ENCODE measurements around the gene CYP27C1.

- TF ChIP-seq SIN3A (IDR thresholded peaks at IDR 0.05; ENCODE audit: low read depth, low read length) (no peak), REST (IDR thresholded peaks at IDR 0.05; ENCODE audit: low read depth, low read length) (no peak), E2F4 (IDR thresholded peaks at IDR 0.05; ENCODE audit: low read depth, low read length) (no peak)
Observed at GRCh38 chr2:127165539-127165935, 54.6 kb downstream of the CYP27C1 start.
